Testis (tissue), 3 donors: ENCODE results near the gene NR6A1. TPM values are rescaled to one million over a fixed set of nuclear protein-coding genes. Genes with fewer than 3 reads are reported as not detected.

ENCODE experiments used
- DNase-seq: peaks from one replicate; pipeline ENCODE4 v3.0.0-alpha.2; 2019
- H3K27ac ChIP-seq, 2 donors: fragments of 200-600 bp; sonication (generic); one replicate each; pipeline ENCODE4 v1.5.1; 2019
- H3K27me3 ChIP-seq: fragments of 200-600 bp; sonication (generic); one replicate; pipeline ENCODE4 v1.5.1; 2019
- H3K36me3 ChIP-seq: fragments of 200-600 bp; sonication (generic); one replicate; pipeline ENCODE4 v1.5.1; 2017; ENCODE audit warnings: low read depth; ENCODE audit errors: missing control alignments
- H3K4me1 ChIP-seq: fragments of 200-600 bp; sonication (generic); one replicate; pipeline ENCODE4 v1.5.1; 2019
- H3K4me3 ChIP-seq, 2 donors: fragments of 200-600 bp; sonication (generic); one replicate each; pipeline ENCODE4 v1.5.1; 2017 to 2019
- H3K9me3 ChIP-seq: fragments of 200-600 bp; sonication (generic); one replicate; pipeline ENCODE4 v1.5.1; 2017
- POLR2A ChIP-seq: fragments of 450-650 bp; IDR thresholded peaks from one replicate; pipeline ENCODE4 v1.6.1; 2017; ENCODE audit warnings: antibody characterized with exemption, mild to moderate bottlenecking, moderate library complexity
- WGBS, 2 donors: methylation state at CpG; one replicate each; pipeline ENCODE4 v1.1.5; 2018; 5-methylcytosine and 5-hydroxymethylcytosine counted together
- intact Hi-C: fragments of 100-400 bp; cut with DNase I; formaldehyde crosslinking; loops from one replicate; pipeline ENCODE4 v1.15.1; 2023; ENCODE audit warnings: low total_unique reads
- polyA plus RNA-seq: library from polyadenylated mRNA; stranded (reverse); fragments of 350-450 nt; fragmentation: Illumina TruSeq; extraction: RNeasy Lipid Tissue Mini Kit (QIAGEN cat#74804); gene quantifications from one replicate; pipeline ENCODE4 v1.2.3, GENCODE V29; 2014; ENCODE audit warnings: low read depth, low replicate concordance; ENCODE audit not compliant: insufficient read depth
- total RNA-seq, 2 donors: library from RNA; depleted of rRNA; stranded (reverse); fragments of >200 nt; gene quantifications; one replicate each; pipeline ENCODE4 v1.2.3, GENCODE V29; 2016
- TF ChIP-seq, protein P1 (sequence below), 3 experiments: fragments of 450-650 bp in 2 of 3; fragments of 200-600 bp in 1 of 3; sonication (generic) in 1 of 3; IDR thresholded peaks; one replicate each; pipeline ENCODE4 v1.5.1; 2016 to 2019; ENCODE audit warnings: antibody characterized with exemption in 3 of 3, mild to moderate bottlenecking in 2 of 3, moderate library complexity in 1 of 3

The NR6A1 gene
- total and polyA plus RNA-seq, 3 donors from 2014 or later = 54.6 to 100 (median 92.1) TPM

DNA sequence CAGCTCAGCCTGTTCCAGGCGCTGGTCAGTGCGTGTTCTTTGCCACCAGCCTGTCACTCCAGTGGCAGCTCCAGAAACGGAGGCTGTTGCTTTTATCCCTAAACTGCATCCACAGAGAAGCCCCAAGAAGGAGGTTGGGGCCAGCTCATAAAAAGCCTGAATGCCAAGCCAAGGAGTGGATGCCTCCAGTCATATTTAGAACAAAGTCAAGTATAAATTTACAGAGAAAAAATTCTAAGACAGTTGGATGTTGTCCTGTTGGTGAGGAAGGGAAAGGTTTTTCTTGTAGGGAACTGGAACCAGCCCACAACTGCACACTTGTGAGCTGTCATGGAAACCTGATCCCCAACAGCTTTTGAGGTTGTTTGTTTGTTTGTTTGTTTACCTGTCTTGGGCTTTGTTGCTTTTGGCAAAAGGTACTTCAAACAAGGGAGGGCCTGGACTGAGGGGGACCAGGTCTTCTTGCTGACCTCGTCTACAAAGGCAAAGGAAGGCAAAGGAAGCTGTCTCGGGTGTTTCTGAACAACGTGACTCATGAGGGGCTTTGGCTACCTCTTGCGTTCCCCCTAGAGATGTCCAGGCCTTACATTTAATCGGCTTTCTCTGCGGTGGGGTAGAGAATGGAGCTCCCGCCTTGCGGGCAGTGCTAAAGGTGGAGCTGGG, 42.5 kb upstream of the NR6A1 start:
- Histone ChIP-seq H3K9me3 (no peaks in the 10 kb centered on the region), H3K4me3 (no peak overlapping the region), H3K36me3 (no peaks in the 10 kb centered on the region), H3K27ac (no peak overlapping the region), H3K4me1 (no peaks in the 10 kb centered on the region), H3K27me3 (no peaks in the 10 kb centered on the region)
- TF ChIP-seq, protein P1, sequence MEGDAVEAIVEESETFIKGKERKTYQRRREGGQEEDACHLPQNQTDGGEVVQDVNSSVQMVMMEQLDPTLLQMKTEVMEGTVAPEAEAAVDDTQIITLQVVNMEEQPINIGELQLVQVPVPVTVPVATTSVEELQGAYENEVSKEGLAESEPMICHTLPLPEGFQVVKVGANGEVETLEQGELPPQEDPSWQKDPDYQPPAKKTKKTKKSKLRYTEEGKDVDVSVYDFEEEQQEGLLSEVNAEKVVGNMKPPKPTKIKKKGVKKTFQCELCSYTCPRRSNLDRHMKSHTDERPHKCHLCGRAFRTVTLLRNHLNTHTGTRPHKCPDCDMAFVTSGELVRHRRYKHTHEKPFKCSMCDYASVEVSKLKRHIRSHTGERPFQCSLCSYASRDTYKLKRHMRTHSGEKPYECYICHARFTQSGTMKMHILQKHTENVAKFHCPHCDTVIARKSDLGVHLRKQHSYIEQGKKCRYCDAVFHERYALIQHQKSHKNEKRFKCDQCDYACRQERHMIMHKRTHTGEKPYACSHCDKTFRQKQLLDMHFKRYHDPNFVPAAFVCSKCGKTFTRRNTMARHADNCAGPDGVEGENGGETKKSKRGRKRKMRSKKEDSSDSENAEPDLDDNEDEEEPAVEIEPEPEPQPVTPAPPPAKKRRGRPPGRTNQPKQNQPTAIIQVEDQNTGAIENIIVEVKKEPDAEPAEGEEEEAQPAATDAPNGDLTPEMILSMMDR (IDR thresholded peaks at IDR 0.05) = no peak
- no peak for TF ChIP-seq POLR2A
- intact Hi-C loops = no loop called here
- 88 to 90% methylated on average over 11 of the region's 11 CpGs for WGBS, 2 donors
- DNase-seq = no peak

GRCh38 chr9:124813041-124813440, 41.9 kb upstream of the NR6A1 start:
- no peak overlapping the region for H3K4me3 ChIP-seq
- H3K36me3 ChIP-seq = no peaks in the 10 kb centered on the region
- no peak overlapping the region for H3K27ac ChIP-seq
- intact Hi-C loops = no loop called here
- 92 to 95% methylated on average over 7 of the region's 7 CpGs for WGBS, 2 donors
- H3K27me3 ChIP-seq = no peaks in the 10 kb centered on the region
- no peaks in the 10 kb centered on the region for H3K9me3 ChIP-seq
- DNase-seq = no peak
- H3K4me1 ChIP-seq = no peaks in the 10 kb centered on the region
- TF ChIP-seq POLR2A = no peak
- TF ChIP-seq, protein P1 (IDR thresholded peaks at IDR 0.05) = no peak

DNA sequence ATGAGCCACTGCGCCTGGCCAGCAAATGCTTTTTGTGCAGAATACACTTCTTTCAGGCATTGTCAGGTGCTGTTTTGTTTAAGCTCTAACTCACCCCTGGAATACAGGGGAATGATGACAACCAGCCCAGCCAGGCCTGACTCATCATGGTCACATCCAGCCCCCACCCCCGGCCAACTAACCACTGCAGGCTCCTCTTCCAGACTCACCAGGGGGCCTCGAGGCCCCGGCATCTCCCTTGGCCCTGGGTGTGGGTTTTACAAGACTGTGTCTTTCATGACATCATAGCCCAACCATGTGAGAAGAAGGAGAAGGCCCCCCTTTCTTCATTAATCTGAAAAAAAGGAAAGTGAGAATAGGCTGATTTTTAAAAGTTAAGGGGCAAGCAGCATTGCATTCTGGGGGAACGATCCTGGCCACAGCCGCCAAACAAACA, 41.3 kb upstream of the NR6A1 start:
- Histone ChIP-seq H3K27ac (no peak overlapping the region), H3K27me3 (no peaks in the 10 kb centered on the region), H3K4me3 (no peak overlapping the region), H3K36me3 (no peaks in the 10 kb centered on the region), H3K9me3 (no peaks in the 10 kb centered on the region), H3K4me1 (no peaks in the 10 kb centered on the region)
- TF ChIP-seq POLR2A = no peak
- TF ChIP-seq, protein P1 (IDR thresholded peaks at IDR 0.05) = no peak
- intact Hi-C loops = no loop called here
- WGBS, 2 donors = 86 to 88% methylated on average over 5 to 6 of the region's 6 CpGs
- DNase-seq = no peak

GRCh38 chr9:124810663-124811355, 39.7 kb upstream of the NR6A1 start:
- no peak for DNase-seq
- H3K4me1 ChIP-seq = no peaks in the 10 kb centered on the region
- H3K27me3 ChIP-seq = no peaks in the 10 kb centered on the region
- no peak overlapping the region for H3K27ac ChIP-seq
- no peaks in the 10 kb centered on the region for H3K9me3 ChIP-seq
- WGBS, 2 donors = 77 to 82% methylated on average over 11 to 12 of the region's 12 CpGs
- H3K36me3 ChIP-seq = no peaks in the 10 kb centered on the region
- intact Hi-C loops = no loop called here
- no peak overlapping the region for H3K4me3 ChIP-seq
- no peak for TF ChIP-seq POLR2A
- TF ChIP-seq, protein P1 (IDR thresholded peaks at IDR 0.05) = no peak
